GM12801 (cell line): ENCODE measurements around the gene COL5A3.

Experiments
- TF ChIP-seq, protein P1 (sequence below): IDR thresholded peaks from one replicate; pipeline ENCODE4 v1.5.1; 2011; ENCODE audit warnings: control low read depth; ENCODE audit not compliant: insufficient read length; ENCODE audit errors: extremely low read depth

Gene COL5A3

DNA sequence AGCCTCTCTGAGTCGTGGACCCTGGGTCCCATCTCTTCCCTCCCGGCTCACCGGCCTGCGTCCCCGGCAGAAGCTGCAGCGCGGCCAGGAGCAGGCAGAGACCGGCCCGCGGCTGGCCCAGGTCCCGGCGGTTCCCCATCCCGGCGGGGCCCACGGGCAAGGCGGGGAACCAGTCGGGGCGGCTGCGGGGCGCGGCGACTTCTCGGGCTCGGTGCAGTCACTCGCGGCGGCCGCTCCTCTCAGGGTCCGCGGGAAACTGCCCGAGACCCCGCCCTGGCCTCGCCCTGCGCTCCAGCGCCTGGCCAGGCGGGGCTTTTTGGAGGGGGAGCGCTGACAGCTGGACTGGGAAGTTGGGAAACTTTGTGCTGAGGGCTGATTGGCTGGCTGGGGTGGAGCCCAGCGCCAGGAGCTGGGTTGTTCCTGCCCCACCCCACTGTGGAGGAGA is at the start of gene COL5A3:
Gene COL5A3, minus strand, starts transcription at position 258 of the 445 bp plus-strand sequence. Its CDS starts 119 bp downstream, at position 139.
- TF ChIP-seq, protein P1, sequence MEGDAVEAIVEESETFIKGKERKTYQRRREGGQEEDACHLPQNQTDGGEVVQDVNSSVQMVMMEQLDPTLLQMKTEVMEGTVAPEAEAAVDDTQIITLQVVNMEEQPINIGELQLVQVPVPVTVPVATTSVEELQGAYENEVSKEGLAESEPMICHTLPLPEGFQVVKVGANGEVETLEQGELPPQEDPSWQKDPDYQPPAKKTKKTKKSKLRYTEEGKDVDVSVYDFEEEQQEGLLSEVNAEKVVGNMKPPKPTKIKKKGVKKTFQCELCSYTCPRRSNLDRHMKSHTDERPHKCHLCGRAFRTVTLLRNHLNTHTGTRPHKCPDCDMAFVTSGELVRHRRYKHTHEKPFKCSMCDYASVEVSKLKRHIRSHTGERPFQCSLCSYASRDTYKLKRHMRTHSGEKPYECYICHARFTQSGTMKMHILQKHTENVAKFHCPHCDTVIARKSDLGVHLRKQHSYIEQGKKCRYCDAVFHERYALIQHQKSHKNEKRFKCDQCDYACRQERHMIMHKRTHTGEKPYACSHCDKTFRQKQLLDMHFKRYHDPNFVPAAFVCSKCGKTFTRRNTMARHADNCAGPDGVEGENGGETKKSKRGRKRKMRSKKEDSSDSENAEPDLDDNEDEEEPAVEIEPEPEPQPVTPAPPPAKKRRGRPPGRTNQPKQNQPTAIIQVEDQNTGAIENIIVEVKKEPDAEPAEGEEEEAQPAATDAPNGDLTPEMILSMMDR, result no peak

DNA sequence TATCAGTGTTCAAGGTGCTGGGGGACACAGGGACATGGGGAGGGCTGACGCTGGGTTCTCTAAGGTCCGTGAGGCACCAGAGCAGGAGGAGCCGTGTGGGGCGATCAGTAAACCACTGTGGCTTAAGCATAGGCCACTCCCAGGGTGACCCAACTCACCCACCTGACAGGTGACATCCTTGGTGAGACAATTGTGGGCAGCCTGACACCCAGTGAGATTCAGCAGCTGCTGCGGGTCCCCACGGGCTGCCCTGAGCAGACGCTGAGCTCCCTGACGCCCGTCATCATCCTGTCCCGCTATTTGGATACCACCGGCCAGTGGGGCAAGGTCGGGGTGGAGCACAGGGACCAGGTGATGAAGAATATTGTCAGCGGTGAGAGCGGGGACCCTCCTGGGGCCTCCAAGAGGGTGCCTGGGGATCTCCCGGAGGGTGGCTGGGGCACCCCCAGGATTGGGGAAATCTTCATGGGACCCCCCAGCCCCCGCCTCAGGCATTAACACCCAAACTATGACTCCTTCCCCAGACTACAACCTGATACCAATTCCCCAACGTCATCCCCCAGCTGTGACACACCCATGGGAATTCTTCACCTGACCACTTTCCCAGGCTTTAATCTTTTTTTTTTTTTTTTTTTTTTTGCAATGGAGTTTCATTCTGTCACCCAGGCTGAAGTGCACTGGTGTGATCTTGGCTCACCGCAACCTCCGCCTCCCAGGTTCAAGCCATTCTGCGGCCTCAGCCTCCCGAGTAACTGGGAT is 42.5 kb upstream of the COL5A3 start:
- TF ChIP-seq, protein P1, result no peak

DNA sequence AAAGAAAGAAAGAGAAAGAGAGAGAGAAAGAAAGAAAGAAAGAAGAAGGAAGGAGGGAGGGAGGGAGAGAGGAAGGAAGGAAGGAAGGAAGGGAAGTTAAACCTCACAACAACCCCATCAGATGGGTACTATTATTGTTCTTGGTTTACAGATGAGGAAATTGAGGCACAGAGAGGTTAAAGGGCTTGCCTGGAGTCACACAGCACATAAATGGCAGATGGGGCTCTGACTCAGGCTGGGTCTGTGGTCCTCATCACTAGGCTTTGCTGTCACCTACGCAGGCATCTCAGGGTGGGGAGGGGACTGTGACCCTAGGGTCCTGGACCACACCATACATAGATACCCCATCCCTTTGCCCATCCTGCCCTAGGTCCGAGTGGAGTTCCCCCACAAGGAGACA is 39.3 kb upstream of the COL5A3 start:
- TF ChIP-seq, protein P1, result no peak

DNA sequence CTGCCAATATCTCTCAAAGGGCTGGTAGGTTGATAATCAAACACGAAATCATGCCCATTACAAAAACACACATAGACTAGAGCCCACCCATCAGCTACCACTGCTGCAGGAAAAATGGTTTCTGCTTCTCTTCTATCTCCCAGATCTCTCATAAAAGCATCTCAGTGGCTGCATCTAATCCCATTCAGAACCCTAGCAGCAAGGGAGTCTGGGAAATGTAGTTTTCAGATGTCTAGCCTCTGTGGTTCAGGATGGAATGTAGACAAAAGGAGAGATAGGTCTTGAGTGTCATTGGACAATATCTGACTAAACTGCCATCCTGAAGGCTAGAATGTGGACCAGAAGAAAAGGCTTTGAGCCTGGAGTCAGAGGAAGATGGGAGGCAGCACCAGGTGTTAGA is 35.1 kb upstream of the COL5A3 start:
- TF ChIP-seq, protein P1, result no peak

DNA sequence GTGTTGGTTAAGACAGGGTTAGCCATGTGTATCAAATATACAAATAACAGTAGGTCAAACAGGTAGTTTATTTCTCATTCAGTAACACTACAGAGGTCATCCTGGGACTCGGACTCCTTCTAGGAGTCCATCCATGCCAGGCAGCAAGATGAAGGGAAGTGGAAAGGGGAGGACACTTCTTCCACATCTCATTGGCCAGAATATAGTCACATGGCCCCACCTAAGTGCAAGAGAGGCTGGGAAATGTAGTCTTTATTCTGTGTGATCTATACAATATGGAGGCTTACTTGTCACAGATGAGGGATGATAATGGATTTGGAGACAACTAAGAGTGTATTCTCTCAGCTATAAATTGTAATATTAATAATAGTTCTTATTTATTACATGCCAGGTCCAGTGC is 34.1 kb upstream of the COL5A3 start:
- TF ChIP-seq, protein P1, result no peak

DNA sequence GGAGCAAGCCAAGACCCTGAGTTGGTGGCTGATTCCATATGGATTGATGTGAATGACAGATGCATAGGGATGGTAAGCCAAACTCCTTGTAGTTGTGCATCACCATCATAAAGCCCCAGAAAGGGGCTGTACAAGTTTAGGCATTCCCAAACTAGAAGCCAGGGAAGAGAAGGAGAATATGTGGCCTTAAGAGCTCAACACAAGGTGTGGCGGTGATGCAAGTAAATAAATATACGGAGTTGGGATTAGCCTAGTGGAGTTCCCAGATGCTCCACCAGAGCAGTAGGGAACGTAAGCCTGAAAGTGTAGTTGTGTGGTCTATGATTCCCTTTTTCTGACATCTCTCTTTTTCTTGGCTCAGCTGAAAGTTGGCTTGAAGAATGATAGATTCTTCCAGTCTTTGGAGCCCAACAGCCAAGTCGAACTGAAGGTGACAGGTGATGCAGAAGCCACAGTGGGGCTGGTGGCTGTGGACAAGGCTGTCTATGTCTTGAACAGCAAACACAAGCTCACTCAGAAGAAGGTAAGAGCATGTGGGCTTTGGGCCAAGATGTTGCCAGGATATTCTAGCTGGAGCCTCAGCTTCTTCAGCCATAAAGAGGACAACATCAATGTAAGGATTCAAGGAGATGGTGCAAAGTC is 33.1 kb upstream of the COL5A3 start:
- TF ChIP-seq, protein P1, result no peak

DNA sequence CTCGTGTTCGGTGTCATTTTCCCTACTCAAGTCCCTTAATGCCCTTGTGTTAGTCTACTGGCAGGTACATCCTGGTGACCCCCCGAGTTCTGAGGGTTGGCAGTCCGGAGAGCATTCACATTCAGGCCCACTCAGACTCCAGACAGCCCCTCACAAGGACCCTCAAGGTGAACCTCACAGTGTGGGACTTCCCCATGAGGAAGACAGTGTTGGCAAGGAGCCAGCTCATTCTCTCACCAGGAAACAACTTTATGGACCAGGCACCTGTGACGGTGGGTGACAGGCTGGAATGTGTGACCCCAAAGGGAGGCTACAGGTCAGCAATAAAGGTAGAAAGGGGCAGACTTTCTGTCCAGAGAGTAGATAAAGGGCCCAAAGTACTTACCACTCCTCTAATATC is 27.5 kb upstream of the COL5A3 start:
- TF ChIP-seq, protein P1, result no peak
